ENCODE results near the gene EIPR1. TPM values are rescaled to one million over a fixed set of nuclear protein-coding genes. Genes with fewer than 3 reads are reported as not detected.
A peak's percentile ranks its signal among the peaks of the same experiment; 100 is the strongest.

EIPR1 gene
- total RNA-seq, 1 experiment from 2014 or later = 27.8 TPM

GRCh38 chr2:3202926-3203325, 174.7 kb downstream of the EIPR1 start:
- Mint-ChIP-seq H3K36me3 (ENCODE audit: insufficient read depth in 1 of 3, low read depth in 3 of 3) (peaks cover 18 to 20% (median 18%) of the 10 kb centered on the region in 3 experiments), H3K27me3 (ENCODE audit: low read depth) (no peaks in the 10 kb centered on the region), H3K4me3 (no peak overlapping the region), H3K9me3 (peaks cover 14% of the 10 kb centered on the region in 2 experiments), H3K27ac (peak overlapping the region in 2 of 3 experiments; percentile 27 to 49; a peak in 2 of 7 replicates), H3K4me1 (peaks cover 23 to 40% of the 10 kb centered on the region in 2 experiments)
- Histone ChIP-seq H3K23me2 (ENCODE audit: insufficient read length, low read depth, low read length, poor library complexity, severe bottlenecking) (no peaks in the 10 kb centered on the region), H3K27ac (ENCODE audit: insufficient read length, low read depth, low read length) (no peak overlapping the region), H3K23ac (ENCODE audit: insufficient read length, low read depth, low read length) (no peak overlapping the region), H3K4me2 (ENCODE audit: insufficient read depth, insufficient read length, low read length) (no peak overlapping the region), H3K9me3 (ENCODE audit: control insufficient read depth, low read depth, low read length) (no peaks in the 10 kb centered on the region), H3K9ac (ENCODE audit: extremely low read depth, insufficient read length, low read length) (no peak overlapping the region), H4K8ac (replicated peaks; ENCODE audit: insufficient read length, low read depth, low read length) (no peak overlapping the region), H2AFZ (ENCODE audit: low read length) (no peak overlapping the region), H3K14ac (ENCODE audit: insufficient read depth, low read length) (no peak overlapping the region), H3K56ac (ENCODE audit: insufficient read length, low read depth, low read length) (no peak overlapping the region), H2BK15ac (ENCODE audit: low read depth, low read length) (no peak overlapping the region), H3K79me2 (ENCODE audit: insufficient read depth, low read length) (no peaks in the 10 kb centered on the region), H3T11ph (ENCODE audit: low read length) (no peak overlapping the region), H3K4ac (ENCODE audit: low read depth, low read length) (no peak overlapping the region), H3K4me1 (ENCODE audit: insufficient read depth, low read length) (0 out of 2 replicates have a peak, but pooled peaks cover 3% of the 10 kb centered on the region), H2BK120ac (ENCODE audit: low read depth, low read length, poor library complexity, severe bottlenecking) (no peak overlapping the region), H3K27me3 (ENCODE audit: insufficient read depth, low read length) (no peaks in the 10 kb centered on the region), H2BK5ac (ENCODE audit: insufficient read length, low read length) (no peak overlapping the region), H2BK12ac (ENCODE audit: insufficient read length, low read depth, low read length) (no peak overlapping the region), H2BK20ac (ENCODE audit: low read depth, low read length, poor library complexity, severe bottlenecking) (no peak overlapping the region), H3K79me1 (ENCODE audit: insufficient read depth, low read depth, low read length, poor library complexity, severe bottlenecking) (no peaks in the 10 kb centered on the region), H4K5ac (ENCODE audit: insufficient read length, low read depth, low read length) (no peak overlapping the region), H4K91ac (ENCODE audit: insufficient read length, low read depth, low read length) (no peak overlapping the region), H4K20me1 (ENCODE audit: control insufficient read depth, insufficient read depth, insufficient read length) (no peaks in the 10 kb centered on the region), H2AK5ac (ENCODE audit: insufficient read length, low read length) (no peak overlapping the region), H3K18ac (ENCODE audit: insufficient read length, low read depth, low read length) (no peak overlapping the region)
- WGBS (ENCODE audit: extremely low coverage, insufficient read length, low lambda C conversion rate) = no CpG with 5 or more reads among the region's 9 CpGs
- no peak for DNase-seq
- TF ChIP-seq CTCF (conservative IDR thresholded peaks at IDR 0.05) = no peak
